ENCODE measurements around the gene CYP2C18. TPM values are rescaled to one million over a fixed set of nuclear protein-coding genes. Genes with fewer than 3 reads are reported as not detected.
"Not testable (repeated sequence)": the region's sequence is repeated elsewhere in the genome, so short reads cannot be mapped to it uniquely, and the experiment has no call there.

CYP2C18 gene
- total RNA-seq, 1 experiment from 2014 or later: not detected

- DNase-seq: no peak
- no peaks in the 10 kb centered on the region for H3K27me3 ChIP-seq (ENCODE audit: control insufficient read depth, insufficient read depth, low read length)
Observed at GRCh38 chr10:94680544-94680943, 3.0 kb upstream of the CYP2C18 start.

GRCh38 chr10:94682636-94683035, 893 bp upstream of the CYP2C18 start:
- not testable (repeated sequence) for H3K36me3 ChIP-seq (replicated peaks; ENCODE audit: control insufficient read depth, insufficient read depth, low read length); H3K27me3 ChIP-seq (ENCODE audit: control insufficient read depth, insufficient read depth, low read length); H3K4me3 ChIP-seq (ENCODE audit: insufficient read depth, low read depth, low read length); DNase-seq

More at GRCh38 chr10:94680544-94680943, 3.0 kb upstream of the CYP2C18 start:
- Histone ChIP-seq H3K4me3 (ENCODE audit: insufficient read depth, low read depth, low read length) (no peak overlapping the region), H3K36me3 (replicated peaks; ENCODE audit: control insufficient read depth, insufficient read depth, low read length) (no peaks in the 10 kb centered on the region)

GRCh38 chr10:94687625-94688248, 4.2 kb downstream of the CYP2C18 start:
- DNase-seq: no peak
- H3K27me3 ChIP-seq (ENCODE audit: control insufficient read depth, insufficient read depth, low read length): no peaks in the 10 kb centered on the region
- H3K36me3 ChIP-seq (replicated peaks; ENCODE audit: control insufficient read depth, insufficient read depth, low read length): no peaks in the 10 kb centered on the region
- no peak overlapping the region for H3K4me3 ChIP-seq (ENCODE audit: insufficient read depth, low read depth, low read length)

- Histone ChIP-seq H3K27me3 (ENCODE audit: control insufficient read depth, insufficient read depth, low read length) (no peaks in the 10 kb centered on the region), H3K4me3 (ENCODE audit: insufficient read depth, low read depth, low read length) (no peak overlapping the region), H3K36me3 (replicated peaks; ENCODE audit: control insufficient read depth, insufficient read depth, low read length) (no peaks in the 10 kb centered on the region)
- no peak for DNase-seq
Observed at GRCh38 chr10:94706089-94706488, 22.6 kb downstream of the CYP2C18 start.

- H3K4me3 ChIP-seq (ENCODE audit: insufficient read depth, low read depth, low read length): no peak overlapping the region
- H3K36me3 ChIP-seq (replicated peaks; ENCODE audit: control insufficient read depth, insufficient read depth, low read length): no peaks in the 10 kb centered on the region
- DNase-seq: no peak
- H3K27me3 ChIP-seq (ENCODE audit: control insufficient read depth, insufficient read depth, low read length): no peaks in the 10 kb centered on the region
Observed at GRCh38 chr10:94710578-94710977, 27.0 kb downstream of the CYP2C18 start.

GRCh38 chr10:94725871-94726270, 42.3 kb downstream of the CYP2C18 start:
- no peak for DNase-seq
- Histone ChIP-seq H3K36me3 (replicated peaks; ENCODE audit: control insufficient read depth, insufficient read depth, low read length) (no peaks in the 10 kb centered on the region), H3K27me3 (ENCODE audit: control insufficient read depth, insufficient read depth, low read length) (no peaks in the 10 kb centered on the region), H3K4me3 (ENCODE audit: insufficient read depth, low read depth, low read length) (no peak overlapping the region)

GRCh38 chr10:94735197-94735596, 51.7 kb downstream of the CYP2C18 start:
- no peak for DNase-seq
- H3K4me3 ChIP-seq (ENCODE audit: insufficient read depth, low read depth, low read length): no peak overlapping the region
- no peaks in the 10 kb centered on the region for H3K36me3 ChIP-seq (replicated peaks; ENCODE audit: control insufficient read depth, insufficient read depth, low read length)
- H3K27me3 ChIP-seq (ENCODE audit: control insufficient read depth, insufficient read depth, low read length): no peaks in the 10 kb centered on the region

GRCh38 chr10:94738588-94738987, 55.1 kb downstream of the CYP2C18 start:
- no peaks in the 10 kb centered on the region for H3K27me3 ChIP-seq (ENCODE audit: control insufficient read depth, insufficient read depth, low read length)
- no peak for DNase-seq

GRCh38 chr10:94747137-94747536, 63.6 kb downstream of the CYP2C18 start:
- H3K4me3 ChIP-seq (ENCODE audit: insufficient read depth, low read depth, low read length): no peak overlapping the region
- DNase-seq: no peak
- no peaks in the 10 kb centered on the region for H3K27me3 ChIP-seq (ENCODE audit: control insufficient read depth, insufficient read depth, low read length)
- no peaks in the 10 kb centered on the region for H3K36me3 ChIP-seq (replicated peaks; ENCODE audit: control insufficient read depth, insufficient read depth, low read length)

More at GRCh38 chr10:94738588-94738987, 55.1 kb downstream of the CYP2C18 start:
- Histone ChIP-seq H3K4me3 (ENCODE audit: insufficient read depth, low read depth, low read length) (no peak overlapping the region), H3K36me3 (replicated peaks; ENCODE audit: control insufficient read depth, insufficient read depth, low read length) (no peaks in the 10 kb centered on the region)

- no peaks in the 10 kb centered on the region for H3K27me3 ChIP-seq (ENCODE audit: control insufficient read depth, insufficient read depth, low read length)
- no peak overlapping the region for H3K4me3 ChIP-seq (ENCODE audit: insufficient read depth, low read depth, low read length)
- no peaks in the 10 kb centered on the region for H3K36me3 ChIP-seq (replicated peaks; ENCODE audit: control insufficient read depth, insufficient read depth, low read length)
- DNase-seq: no peak
Observed at GRCh38 chr10:94747838-94748237, 64.3 kb downstream of the CYP2C18 start.

GRCh38 chr10:94757916-94758315, 74.4 kb downstream of the CYP2C18 start:
- DNase-seq: no peak
- no peaks in the 10 kb centered on the region for H3K36me3 ChIP-seq (replicated peaks; ENCODE audit: control insufficient read depth, insufficient read depth, low read length)
- no peak overlapping the region for H3K4me3 ChIP-seq (ENCODE audit: insufficient read depth, low read depth, low read length)
- no peaks in the 10 kb centered on the region for H3K27me3 ChIP-seq (ENCODE audit: control insufficient read depth, insufficient read depth, low read length)

GRCh38 chr10:94760586-94761178, 77.2 kb downstream of the CYP2C18 start:
- Histone ChIP-seq H3K36me3 (replicated peaks; ENCODE audit: control insufficient read depth, insufficient read depth, low read length) (no peaks in the 10 kb centered on the region), H3K4me3 (ENCODE audit: insufficient read depth, low read depth, low read length) (no peak overlapping the region), H3K27me3 (ENCODE audit: control insufficient read depth, insufficient read depth, low read length) (no peaks in the 10 kb centered on the region)
- DNase-seq: no peak

- DNase-seq: no peak
- Histone ChIP-seq H3K4me3 (ENCODE audit: insufficient read depth, low read depth, low read length) (no peak within 1 kb of the TSS), H3K27me3 (ENCODE audit: control insufficient read depth, insufficient read depth, low read length) (no peaks in the 10 kb centered on the region), H3K36me3 (replicated peaks; ENCODE audit: control insufficient read depth, insufficient read depth, low read length) (no peaks in the 10 kb centered on the region)
Observed at GRCh38 chr10:94762393-94762792, 78.9 kb downstream of the CYP2C18 start, which contains the start of gene CYP2C19. Gene CYP2C19, plus strand, starts transcription at chr10:94762681. Its CDS starts 25 bp downstream, at chr10:94762706.

GRCh38 chr10:94775425-94775824, 91.9 kb downstream of the CYP2C18 start:
- H3K4me3 ChIP-seq (ENCODE audit: insufficient read depth, low read depth, low read length); H3K36me3 ChIP-seq (replicated peaks; ENCODE audit: control insufficient read depth, insufficient read depth, low read length); DNase-seq: not testable (repeated sequence)

GRCh38 chr10:94777886-94778458, 94.4 kb downstream of the CYP2C18 start:
- DNase-seq: no peak
- Histone ChIP-seq H3K4me3 (ENCODE audit: insufficient read depth, low read depth, low read length) (no peak overlapping the region), H3K27me3 (ENCODE audit: control insufficient read depth, insufficient read depth, low read length) (no peaks in the 10 kb centered on the region), H3K36me3 (replicated peaks; ENCODE audit: control insufficient read depth, insufficient read depth, low read length) (no peaks in the 10 kb centered on the region)

More at GRCh38 chr10:94775425-94775824, 91.9 kb downstream of the CYP2C18 start:
- not testable (repeated sequence) for H3K27me3 ChIP-seq (ENCODE audit: control insufficient read depth, insufficient read depth, low read length)

Measured in H7 (cell line).